ENCODE data around the gene ZFP64. TPM values are rescaled to one million over a fixed set of nuclear protein-coding genes. Genes with fewer than 3 reads are reported as not detected.
"Not testable (repeated sequence)": the region's sequence is repeated elsewhere in the genome, so short reads cannot be mapped to it uniquely, and the experiment has no call there.

ZFP64 gene
- total RNA-seq, 1 donor from 2014 or later, result 11.2 TPM

DNA sequence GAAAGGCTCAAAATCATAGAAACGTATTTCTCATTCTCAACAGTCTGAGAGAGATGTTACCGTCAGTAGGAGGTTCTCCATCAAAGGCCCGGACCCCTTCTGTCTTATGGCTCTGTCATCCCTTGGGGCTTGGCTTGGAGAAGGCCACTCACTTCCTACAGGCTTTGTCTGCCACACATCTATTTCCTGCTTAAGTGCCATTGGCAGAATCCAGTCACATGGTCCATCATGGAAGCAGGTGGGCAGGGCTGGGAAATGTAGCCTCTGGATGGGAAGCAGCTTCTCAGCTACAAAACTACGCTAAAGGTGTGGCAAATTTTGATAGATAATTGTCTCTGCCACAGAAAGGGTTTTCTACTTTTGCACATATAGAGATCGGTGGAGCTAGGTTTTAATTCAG is 12.6 kb upstream of the ZFP64 start:
- no peak for DNase-seq (ENCODE audit: low spot score)

DNA sequence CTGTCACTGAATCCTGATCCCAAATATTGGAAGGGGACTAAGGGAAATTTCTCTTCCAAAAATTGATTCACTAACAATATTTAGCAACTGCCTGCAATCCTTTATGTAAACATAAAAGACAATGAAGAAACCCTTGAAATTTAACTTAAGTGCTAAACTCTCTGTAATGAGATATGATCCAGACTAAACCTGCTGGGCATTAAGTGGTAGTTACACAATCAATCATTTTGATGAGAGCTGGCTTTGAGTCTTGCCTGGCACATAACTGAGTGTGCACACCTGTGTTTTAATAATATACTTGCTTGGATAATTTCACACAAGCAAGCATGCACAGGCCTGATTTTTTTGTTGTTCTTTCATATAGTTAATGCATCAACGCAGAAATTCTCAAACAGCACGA is 9.8 kb upstream of the ZFP64 start:
- DNase-seq (ENCODE audit: low spot score), result no peak

DNA sequence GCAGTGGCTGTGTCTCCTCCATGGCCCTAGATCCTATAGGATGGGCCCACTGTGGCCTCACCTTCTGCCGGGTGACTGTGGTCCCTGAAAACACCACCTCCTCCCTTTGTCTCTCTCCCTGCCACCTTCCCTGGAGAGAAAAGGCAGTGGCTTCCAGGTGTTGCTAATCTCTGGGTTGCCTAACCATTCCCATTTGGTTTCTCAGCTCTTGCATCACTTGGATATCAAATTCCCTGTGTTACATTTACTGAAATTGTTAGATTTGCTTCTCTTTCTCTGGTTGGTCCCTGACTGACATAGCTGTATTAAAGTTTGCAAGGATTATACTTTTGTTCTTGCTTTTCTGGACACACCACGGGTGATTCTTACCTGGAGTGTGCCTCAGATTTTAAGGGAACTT is 9.3 kb upstream of the ZFP64 start:
- DNase-seq (ENCODE audit: low spot score), result no peak

DNA sequence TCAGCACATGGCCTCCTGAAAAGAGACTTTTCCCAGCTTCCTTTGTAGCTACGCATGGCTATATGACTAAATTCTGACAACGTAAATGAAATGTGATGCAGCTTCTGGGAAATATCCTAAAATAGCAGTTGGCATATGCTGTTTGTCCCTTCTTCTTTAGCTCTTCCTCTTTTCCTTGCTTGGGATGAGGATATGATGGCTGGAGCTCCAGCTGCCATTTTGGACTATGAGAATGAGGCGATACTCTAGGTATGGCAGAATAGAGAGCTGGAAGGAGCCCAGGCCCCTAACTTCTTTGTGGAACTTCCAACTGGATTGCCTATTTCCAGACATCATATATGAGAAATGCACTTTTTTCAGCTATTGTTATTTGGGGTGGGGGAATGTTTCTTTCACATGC is 5.3 kb upstream of the ZFP64 start:
- DNase-seq (ENCODE audit: low spot score), result no peak

GRCh38 chr20:52193886-52194545 is 2.4 kb upstream of the ZFP64 start:
- no peak for DNase-seq (ENCODE audit: low spot score)

DNA sequence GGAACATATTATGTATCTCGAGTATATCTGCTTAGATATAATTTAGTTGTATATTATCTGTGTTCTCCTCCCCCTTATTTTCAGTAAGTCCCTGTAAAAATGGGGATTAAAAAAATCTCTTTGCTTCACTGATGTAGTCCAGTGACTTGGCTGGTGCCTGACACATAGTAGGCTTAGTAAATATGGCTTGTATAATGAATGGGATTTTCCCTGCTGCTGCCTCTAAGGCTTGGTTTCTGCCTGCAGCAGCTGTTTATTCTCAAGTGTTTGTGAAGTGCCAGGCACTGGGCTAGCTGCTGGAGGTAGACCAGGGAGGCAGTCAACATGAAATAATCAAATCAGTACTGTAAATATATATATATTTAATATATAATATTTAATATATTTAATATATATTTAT is 1.6 kb upstream of the ZFP64 start:
- no peak for DNase-seq (ENCODE audit: low spot score)

- not testable (repeated sequence) for DNase-seq (ENCODE audit: low spot score)
Observed at GRCh38 chr20:52192719-52193007, 1.1 kb upstream of the ZFP64 start.

GRCh38 chr20:52191916-52192718 is 538 bp upstream of the ZFP64 start:
- no peak for DNase-seq (ENCODE audit: low spot score)

- no peak for DNase-seq (ENCODE audit: low spot score)
Observed at GRCh38 chr20:52190437-52191131, 995 bp downstream of the ZFP64 start.

- no peak for DNase-seq (ENCODE audit: low spot score)
Observed at GRCh38 chr20:52181766-52182165, 9.8 kb downstream of the ZFP64 start.

DNA sequence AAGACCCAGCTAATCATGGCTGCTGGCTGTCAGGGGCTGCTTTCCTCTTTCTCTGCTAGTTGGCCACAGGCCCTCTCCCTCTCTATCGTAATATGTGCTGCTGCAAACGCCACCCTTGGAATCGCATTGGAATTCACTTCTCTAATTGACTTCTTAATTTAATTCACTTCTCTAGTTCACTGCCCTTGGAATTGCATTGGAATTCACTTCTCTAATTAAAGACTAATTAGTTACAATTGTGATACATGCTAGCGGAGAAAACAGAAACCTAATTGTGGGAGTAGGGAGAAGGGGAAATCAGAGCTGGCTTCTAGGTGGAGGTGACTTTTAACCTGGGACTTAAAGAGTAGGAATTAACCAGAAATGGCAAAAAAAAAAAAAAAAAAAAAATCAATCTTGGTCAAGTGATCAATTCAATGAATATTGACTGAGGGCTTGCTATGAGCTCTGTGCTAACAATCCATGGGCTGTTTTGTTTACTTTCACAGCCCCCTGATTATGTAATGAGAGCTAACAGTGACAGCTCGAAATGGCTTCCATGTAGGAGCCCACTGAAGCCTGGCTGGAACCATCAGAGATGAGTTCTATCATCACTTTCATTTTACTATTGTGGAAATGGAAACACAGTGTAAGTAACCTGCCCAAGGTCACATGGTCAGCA is 11.3 kb downstream of the ZFP64 start:
- DNase-seq (ENCODE audit: low spot score), result no peak

GRCh38 chr20:52179331-52180179 is 12.0 kb downstream of the ZFP64 start:
- no peak for DNase-seq (ENCODE audit: low spot score)

- no peak for DNase-seq (ENCODE audit: low spot score)
Observed at GRCh38 chr20:52178691-52179090, 12.9 kb downstream of the ZFP64 start.

GRCh38 chr20:52175840-52176239 is 15.7 kb downstream of the ZFP64 start:
- no peak for DNase-seq (ENCODE audit: low spot score)

GRCh38 chr20:52172392-52173047 is 19.1 kb downstream of the ZFP64 start:
- DNase-seq (ENCODE audit: low spot score), result no peak

DNA sequence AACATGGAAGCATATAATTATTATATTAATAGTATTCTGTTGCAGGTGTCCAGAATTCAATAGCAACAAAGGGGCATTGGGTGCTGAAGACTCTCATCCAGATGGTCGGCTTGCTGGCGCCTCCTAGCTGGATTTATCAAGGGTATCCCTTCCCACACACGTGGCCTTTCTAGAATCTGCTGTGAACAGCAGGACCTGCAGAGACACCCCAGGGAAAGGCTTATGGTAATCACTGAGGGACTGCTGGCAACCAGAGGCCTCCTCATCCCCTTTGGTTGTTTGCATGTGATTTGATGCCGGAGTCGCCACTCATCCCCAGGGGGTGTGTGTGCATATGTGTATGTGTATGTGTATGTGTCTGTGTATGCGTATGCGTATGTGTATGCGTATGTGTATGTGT is 20.6 kb downstream of the ZFP64 start:
- DNase-seq (ENCODE audit: low spot score), result no peak

DNA sequence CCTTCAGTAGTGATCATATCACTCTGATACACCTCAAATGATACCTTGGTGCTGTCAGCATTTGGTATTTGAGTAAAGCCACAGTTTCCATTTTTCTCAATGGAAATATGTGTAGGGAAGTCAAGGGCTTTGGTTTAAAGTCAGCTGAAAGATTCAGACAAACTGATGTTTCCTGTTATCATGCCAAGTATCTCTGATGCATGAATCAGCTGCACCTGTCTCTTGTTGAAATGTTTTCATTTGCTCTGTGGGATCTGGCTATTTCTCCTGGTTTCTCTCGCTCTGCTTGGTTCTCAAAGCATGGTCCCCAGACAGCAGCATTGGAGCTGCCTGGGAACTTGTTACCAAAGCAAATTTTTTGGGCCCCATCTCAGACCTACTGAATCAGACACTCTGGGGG is 23.5 kb downstream of the ZFP64 start:
- no peak for DNase-seq (ENCODE audit: low spot score)

- DNase-seq (ENCODE audit: low spot score), result no peak
Observed at GRCh38 chr20:52167232-52167840, 24.2 kb downstream of the ZFP64 start.

DNA sequence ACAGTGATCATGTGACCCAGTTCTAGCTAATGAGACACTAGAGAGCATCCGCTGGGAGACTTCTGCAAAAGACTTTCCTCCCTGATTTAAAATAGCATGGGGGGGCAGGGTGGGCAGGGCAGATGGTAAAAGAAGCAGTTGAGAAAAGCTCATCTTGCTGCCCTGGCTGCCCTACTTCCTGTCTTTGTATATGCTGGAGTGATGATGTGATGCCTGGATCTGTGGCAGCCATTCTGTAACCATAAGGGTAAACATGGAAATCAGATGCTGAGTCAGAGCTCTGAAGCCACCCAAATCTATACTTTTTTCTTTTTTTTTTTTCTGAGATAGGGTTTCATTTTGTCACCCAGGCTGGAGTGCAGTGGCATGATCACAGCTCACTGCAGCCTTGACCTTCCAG is 25.4 kb downstream of the ZFP64 start:
- no peak for DNase-seq (ENCODE audit: low spot score)

- DNase-seq (ENCODE audit: low spot score), result no peak
Observed at GRCh38 chr20:52160621-52161204, 30.9 kb downstream of the ZFP64 start.

All from mesenteric fat pad (tissue), 1 donor.